ENCODE results near the gene ABCC2.

Gene ABCC2

DNA sequence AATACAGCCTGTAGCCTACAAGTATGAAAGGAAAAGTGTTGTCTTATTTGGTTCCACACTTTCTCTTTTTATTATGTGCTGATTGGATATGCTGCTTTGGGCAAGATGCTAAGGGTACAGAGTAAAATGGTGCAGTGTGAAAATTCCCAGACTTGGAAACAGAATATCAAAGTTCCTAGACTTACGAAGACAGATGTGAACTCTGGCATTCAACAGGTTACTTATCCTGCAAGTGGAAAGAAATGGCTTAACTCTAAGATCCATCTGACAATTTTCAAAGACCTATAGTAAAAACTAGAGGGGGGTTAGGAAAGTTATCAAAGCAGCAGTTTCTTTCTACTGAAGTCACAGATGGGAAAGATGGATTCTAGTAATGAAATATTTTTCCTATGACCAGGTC, 26.3 kb upstream of the ABCC2 start:
- peaks cover 25% of the 10 kb centered on the region for H3K36me3 ChIP-seq

DNA sequence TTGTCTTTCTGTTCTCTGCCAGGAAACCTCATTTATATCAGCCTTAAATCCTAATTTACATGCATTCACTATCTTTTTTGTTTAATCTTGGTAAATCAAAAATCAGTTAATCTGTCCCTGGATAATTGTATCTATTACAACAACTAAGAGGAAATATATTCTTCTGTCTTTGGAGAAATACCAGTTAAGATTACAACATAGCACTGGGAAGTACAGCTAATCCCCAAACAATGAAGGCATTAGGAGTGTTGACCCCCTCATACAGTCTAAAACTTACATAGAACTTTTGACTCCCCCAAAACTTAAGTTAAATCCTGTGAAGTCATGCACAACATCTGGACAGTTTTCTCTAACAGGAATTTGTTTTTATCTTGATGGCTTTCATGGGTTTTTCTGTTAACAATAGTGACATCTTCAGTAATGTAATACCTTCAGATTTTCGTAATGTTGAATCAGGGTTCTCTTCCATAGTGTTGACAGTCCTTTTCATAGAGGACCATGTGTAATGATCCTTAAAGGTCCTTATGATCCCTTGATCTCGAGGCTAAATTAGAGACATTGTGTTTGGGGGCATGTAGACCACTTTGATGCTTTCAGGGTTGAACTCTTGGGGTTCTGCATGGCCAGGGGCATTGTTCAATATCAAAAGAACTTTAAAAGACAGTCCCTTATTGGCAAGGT, 24.1 kb upstream of the ABCC2 start:
- TF ChIP-seq, protein P1, sequence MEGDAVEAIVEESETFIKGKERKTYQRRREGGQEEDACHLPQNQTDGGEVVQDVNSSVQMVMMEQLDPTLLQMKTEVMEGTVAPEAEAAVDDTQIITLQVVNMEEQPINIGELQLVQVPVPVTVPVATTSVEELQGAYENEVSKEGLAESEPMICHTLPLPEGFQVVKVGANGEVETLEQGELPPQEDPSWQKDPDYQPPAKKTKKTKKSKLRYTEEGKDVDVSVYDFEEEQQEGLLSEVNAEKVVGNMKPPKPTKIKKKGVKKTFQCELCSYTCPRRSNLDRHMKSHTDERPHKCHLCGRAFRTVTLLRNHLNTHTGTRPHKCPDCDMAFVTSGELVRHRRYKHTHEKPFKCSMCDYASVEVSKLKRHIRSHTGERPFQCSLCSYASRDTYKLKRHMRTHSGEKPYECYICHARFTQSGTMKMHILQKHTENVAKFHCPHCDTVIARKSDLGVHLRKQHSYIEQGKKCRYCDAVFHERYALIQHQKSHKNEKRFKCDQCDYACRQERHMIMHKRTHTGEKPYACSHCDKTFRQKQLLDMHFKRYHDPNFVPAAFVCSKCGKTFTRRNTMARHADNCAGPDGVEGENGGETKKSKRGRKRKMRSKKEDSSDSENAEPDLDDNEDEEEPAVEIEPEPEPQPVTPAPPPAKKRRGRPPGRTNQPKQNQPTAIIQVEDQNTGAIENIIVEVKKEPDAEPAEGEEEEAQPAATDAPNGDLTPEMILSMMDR (IDR thresholded peaks at IDR 0.05; ENCODE audit: low read depth, low read length): no peak
- no peak overlapping the region for H3K4me3 ChIP-seq (ENCODE audit: low read depth, low read length)

More for the DNA sequence above, 26.3 kb upstream of the ABCC2 start:
- no peaks in the 10 kb centered on the region; the same call in 1 of the 2 replicates for H3K4me1 ChIP-seq
- no peak for DNase-seq
- TF ChIP-seq, protein P1 (IDR thresholded peaks at IDR 0.05; ENCODE audit: low read depth, low read length): no peak
- no peak overlapping the region for H3K4me3 ChIP-seq (ENCODE audit: low read depth, low read length)
- no peaks in the 10 kb centered on the region for H3K9me3 ChIP-seq
- no peaks in the 10 kb centered on the region for H3K27me3 ChIP-seq

DNA sequence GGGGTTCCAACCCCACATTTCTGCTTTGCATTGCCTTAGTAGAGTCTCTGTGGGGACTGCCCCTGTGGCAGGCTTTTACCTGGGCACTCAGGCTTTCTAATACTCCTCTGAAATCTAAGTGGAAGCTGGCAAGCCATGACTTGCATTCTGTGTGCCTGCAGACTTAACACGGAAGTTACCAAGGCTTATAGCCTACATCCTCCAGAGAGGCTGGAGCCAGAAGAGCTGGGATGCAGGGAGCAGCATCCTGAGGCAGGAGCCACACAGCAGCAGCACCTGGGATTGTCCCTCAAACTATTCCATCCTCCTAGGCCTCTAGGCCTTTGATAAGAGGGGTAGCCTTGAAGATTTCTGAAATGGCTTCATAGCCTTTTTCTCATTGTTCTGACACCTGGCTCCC, 22.1 kb upstream of the ABCC2 start:
- Histone ChIP-seq H3K4me3 (ENCODE audit: low read depth, low read length) (no peak overlapping the region), H3K27me3 (no peaks in the 10 kb centered on the region), H3K4me1 (no peaks in the 10 kb centered on the region), H3K36me3 (peaks cover 11% of the 10 kb centered on the region), H3K9me3 (no peaks in the 10 kb centered on the region)
- no peak for DNase-seq
- TF ChIP-seq, protein P1 (IDR thresholded peaks at IDR 0.05; ENCODE audit: low read depth, low read length): no peak

More for the DNA sequence above, 24.1 kb upstream of the ABCC2 start:
- no peaks in the 10 kb centered on the region for H3K9me3 ChIP-seq
- peaks cover 17% of the 10 kb centered on the region for H3K36me3 ChIP-seq
- H3K4me1 ChIP-seq: no peaks in the 10 kb centered on the region; the same call in 1 of the 2 replicates
- no peaks in the 10 kb centered on the region for H3K27me3 ChIP-seq
- no peak for DNase-seq

DNA sequence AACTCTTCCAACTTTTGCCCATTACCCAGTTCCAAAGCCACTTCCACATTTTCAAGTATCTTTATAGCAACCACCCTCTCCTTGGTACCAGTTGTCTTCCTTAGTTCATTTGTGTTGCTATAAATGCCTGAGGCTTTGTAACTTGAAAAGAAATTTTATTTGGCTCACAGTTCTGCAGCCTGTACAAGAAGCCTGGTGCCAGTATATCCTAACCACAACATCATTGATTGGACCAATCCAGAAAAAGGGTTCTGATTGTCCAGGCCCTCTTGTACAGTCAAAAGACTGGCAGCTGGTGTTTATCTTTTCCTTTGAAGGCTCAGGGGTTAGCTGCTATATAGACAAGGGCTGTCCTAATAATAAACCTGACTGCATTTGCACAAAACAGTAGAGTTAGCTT, 21.1 kb upstream of the ABCC2 start:
- Histone ChIP-seq H3K9me3 (no peaks in the 10 kb centered on the region), H3K4me1 (no peaks in the 10 kb centered on the region), H3K36me3 (peaks cover under 1% of the 10 kb centered on the region; the same call in 1 of the 2 replicates), H3K27me3 (no peaks in the 10 kb centered on the region), H3K4me3 (ENCODE audit: low read depth, low read length) (no peak overlapping the region)
- DNase-seq: no peak
- TF ChIP-seq, protein P1 (IDR thresholded peaks at IDR 0.05; ENCODE audit: low read depth, low read length): no peak

DNA sequence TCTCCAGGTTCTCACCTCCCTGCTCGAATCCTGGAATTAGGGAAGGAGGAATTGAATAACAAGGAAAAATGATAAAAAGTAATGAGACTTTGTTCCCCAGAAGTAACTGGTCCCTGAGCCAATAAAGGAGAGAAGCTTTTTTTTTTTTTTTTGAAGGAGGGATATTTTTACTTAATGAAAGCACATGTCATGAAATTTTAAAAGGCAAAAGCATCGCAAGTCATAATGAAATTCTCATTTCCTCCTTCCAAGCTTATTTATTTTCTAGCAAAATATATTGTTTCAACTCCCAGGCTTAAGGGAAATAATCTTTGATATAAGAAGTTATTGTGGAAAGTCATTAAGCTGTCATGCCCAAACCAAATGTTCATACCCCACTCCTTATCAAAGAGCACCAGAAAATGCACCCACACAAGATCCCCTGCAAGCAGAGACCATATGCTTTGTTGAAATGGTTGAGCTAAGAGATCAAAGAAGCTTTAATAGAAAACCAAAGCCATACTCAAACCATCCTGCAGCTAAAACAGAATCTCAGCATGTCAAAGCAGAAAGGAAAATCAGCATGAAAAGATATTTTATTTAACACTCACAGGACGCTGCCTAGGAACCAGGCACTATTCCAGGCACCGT, 16.7 kb upstream of the ABCC2 start:
- Histone ChIP-seq H3K4me3 (ENCODE audit: low read depth, low read length) (no peak overlapping the region), H3K4me1 (no peaks in the 10 kb centered on the region), H3K27me3 (no peaks in the 10 kb centered on the region), H3K9me3 (no peaks in the 10 kb centered on the region), H3K36me3 (no peaks in the 10 kb centered on the region)
- TF ChIP-seq, protein P1 (IDR thresholded peaks at IDR 0.05; ENCODE audit: low read depth, low read length): no peak
- DNase-seq: no peak

DNA sequence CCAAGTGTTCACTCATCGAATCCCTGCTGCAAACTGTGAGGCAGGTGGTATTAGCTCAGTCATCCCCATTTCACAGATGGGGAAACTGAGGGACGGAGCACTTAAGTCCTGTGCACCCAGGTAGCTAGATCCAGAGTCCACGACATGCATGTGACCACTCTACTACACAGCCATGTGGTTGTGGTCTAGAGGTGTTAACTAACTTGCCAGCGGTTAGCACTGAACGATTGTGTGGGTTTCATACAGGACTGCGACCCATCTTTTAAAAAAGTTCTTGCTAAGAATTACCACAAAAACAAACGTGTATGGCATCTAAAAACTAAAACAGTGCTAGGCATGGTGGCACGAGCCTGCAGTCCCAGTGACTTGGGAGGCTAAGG, 16.1 kb upstream of the ABCC2 start:
- no peaks in the 10 kb centered on the region for H3K36me3 ChIP-seq
- H3K4me3 ChIP-seq (ENCODE audit: low read depth, low read length): no peak overlapping the region
- no peaks in the 10 kb centered on the region for H3K4me1 ChIP-seq
- TF ChIP-seq, protein P1 (IDR thresholded peaks at IDR 0.05; ENCODE audit: low read depth, low read length): no peak
- no peaks in the 10 kb centered on the region for H3K27me3 ChIP-seq
- DNase-seq: no peak
- H3K9me3 ChIP-seq: no peaks in the 10 kb centered on the region
